ENCODE data around the gene GAL3ST1.
"Not testable (repeated sequence)": the region's sequence is repeated elsewhere in the genome, so short reads cannot be mapped to it uniquely, and the experiment has no call there.

GAL3ST1 gene

DNA sequence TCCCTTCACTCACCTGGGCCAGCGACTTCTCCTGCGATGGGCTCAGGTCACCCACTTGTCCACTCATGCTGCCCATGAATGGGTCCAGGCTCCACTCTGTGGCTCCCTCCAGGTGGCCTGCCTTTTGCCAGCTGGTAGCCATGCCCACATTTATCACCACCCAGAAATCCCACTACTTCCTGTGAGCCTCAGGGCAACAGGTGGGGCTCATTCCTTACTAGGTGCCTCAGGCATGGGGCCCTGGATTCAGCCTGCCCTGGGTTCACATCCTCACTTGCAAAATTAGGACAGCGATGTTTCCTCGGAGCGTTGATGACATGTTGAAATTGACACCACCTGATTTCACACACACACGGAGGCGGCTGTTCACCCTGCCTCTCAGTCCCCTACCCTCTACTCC, 27.8 kb downstream of the GAL3ST1 start, which contains the start of gene SEC14L6:
Gene SEC14L6, minus strand, starts transcription at position 126 of the 400 bp plus-strand sequence. Its CDS starts 59 bp downstream, at position 67.
- Histone ChIP-seq H3K36me3 (ENCODE audit: control insufficient read depth, low read length) (no peaks in the 10 kb centered on the region), H3K79me2 (ENCODE audit: control insufficient read depth, low read length) (no peaks in the 10 kb centered on the region), H3K4me2 (ENCODE audit: low read length) (no peak within 1 kb of the TSS), H3F3A (ENCODE audit: control insufficient read depth, insufficient read depth) (no peaks in the 10 kb centered on the region), H3K27ac (ENCODE audit: low read depth, low read length) (no peak within 1 kb of the TSS), H3K9me3 (ENCODE audit: control insufficient read depth, insufficient read depth, low read length) (no peaks in the 10 kb centered on the region), H4K20me1 (ENCODE audit: control insufficient read depth, insufficient read depth, low read depth, low read length) (no peaks in the 10 kb centered on the region), H3K4me3 (ENCODE audit: low read length) (no peak within 1 kb of the TSS), H3K4me1 (ENCODE audit: control insufficient read depth, low read length) (no peaks in the 10 kb centered on the region), H3K9me2 (replicated peaks; ENCODE audit: control insufficient read depth, low read length) (no peaks in the 10 kb centered on the region), H3K27me3 (ENCODE audit: control insufficient read depth, low read length) (peaks cover 3% of the 10 kb centered on the region; the same call in 1 of the 2 replicates)
- TF ChIP-seq, protein P1, sequence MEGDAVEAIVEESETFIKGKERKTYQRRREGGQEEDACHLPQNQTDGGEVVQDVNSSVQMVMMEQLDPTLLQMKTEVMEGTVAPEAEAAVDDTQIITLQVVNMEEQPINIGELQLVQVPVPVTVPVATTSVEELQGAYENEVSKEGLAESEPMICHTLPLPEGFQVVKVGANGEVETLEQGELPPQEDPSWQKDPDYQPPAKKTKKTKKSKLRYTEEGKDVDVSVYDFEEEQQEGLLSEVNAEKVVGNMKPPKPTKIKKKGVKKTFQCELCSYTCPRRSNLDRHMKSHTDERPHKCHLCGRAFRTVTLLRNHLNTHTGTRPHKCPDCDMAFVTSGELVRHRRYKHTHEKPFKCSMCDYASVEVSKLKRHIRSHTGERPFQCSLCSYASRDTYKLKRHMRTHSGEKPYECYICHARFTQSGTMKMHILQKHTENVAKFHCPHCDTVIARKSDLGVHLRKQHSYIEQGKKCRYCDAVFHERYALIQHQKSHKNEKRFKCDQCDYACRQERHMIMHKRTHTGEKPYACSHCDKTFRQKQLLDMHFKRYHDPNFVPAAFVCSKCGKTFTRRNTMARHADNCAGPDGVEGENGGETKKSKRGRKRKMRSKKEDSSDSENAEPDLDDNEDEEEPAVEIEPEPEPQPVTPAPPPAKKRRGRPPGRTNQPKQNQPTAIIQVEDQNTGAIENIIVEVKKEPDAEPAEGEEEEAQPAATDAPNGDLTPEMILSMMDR (IDR thresholded peaks at IDR 0.05; ENCODE audit: low read depth, low read length, poor library complexity, severe bottlenecking), result no peak
- no peak for TF ChIP-seq EZH2phosphoT487 (IDR thresholded peaks at IDR 0.05; ENCODE audit: borderline replicate concordance, low read length)

DNA sequence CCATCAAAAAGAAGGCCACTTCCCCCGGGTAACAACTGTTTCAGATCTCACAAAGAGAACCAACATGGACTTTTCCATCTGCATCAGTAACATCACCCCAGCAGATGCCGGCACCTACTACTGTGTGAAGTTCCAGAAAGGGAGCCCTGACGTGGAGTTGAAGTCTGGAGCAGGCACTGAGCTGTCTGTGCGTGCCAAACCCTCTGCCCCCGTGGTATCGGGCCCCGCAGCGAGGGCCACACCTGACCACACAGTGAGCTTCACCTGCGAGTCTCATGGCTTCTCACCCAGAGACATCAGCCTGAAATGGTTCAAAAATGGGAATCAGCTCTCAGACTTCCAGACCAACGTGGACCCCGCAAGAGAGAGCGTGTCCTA, 31.7 kb downstream of the GAL3ST1 start:
- Histone ChIP-seq H3K79me2 (ENCODE audit: control insufficient read depth, low read length) (no peaks in the 10 kb centered on the region), H3K4me3 (ENCODE audit: low read length) (no peak overlapping the region)

DNA sequence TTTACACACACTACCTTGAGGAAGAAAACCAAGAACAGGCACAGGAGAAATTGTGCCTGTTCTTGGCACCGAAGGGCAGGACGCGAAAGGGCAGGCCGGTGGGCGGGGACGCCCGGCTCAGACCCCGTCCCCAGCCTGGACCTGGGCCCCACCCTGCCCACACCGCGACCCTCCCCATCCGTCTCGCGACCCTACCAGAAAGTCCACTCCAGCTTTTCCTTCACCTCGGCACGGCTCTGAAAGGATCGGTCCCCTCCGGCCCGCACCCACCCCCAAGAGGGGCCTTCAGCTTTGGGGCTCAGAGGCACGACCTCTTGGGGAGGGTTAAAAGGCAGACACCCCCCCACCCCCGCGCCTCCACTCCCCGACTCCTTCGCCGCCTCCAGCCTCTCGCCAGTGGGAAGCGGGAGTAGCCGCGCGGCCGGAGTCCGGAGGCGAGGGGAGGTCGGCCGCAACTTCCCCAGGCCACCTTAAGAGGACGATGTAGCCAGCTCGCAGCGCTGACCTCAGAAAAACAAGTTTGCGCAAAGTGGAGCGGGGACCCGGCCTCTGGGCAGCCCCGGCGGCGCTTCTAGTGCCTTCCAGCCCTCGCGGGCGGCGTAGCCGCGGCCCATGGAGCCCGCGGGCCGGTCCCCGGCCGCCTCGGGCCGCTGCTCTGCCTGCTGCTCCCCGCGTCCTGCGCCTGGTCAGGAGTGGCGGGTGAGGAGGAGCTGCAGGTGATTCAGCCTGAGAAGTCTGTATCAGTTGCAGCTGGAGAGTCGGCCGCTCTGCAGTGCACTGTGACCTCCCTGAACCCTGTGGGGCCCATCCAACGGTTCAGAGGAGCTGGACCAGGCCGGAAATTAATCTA, 32.3 kb downstream of the GAL3ST1 start:
- H3K9me2 ChIP-seq (replicated peaks; ENCODE audit: control insufficient read depth, low read length), result no peaks in the 10 kb centered on the region
- no peaks in the 10 kb centered on the region for H3K79me2 ChIP-seq (ENCODE audit: control insufficient read depth, low read length)
- no peaks in the 10 kb centered on the region for H3K4me1 ChIP-seq (ENCODE audit: control insufficient read depth, low read length)
- H3K36me3 ChIP-seq (ENCODE audit: control insufficient read depth, low read length), result no peaks in the 10 kb centered on the region
- H3K9me3 ChIP-seq (ENCODE audit: control insufficient read depth, insufficient read depth, low read length), result no peaks in the 10 kb centered on the region
- TF ChIP-seq, protein P1 (IDR thresholded peaks at IDR 0.05; ENCODE audit: low read depth, low read length, poor library complexity, severe bottlenecking), result no peak
- TF ChIP-seq EZH2phosphoT487 (IDR thresholded peaks at IDR 0.05; ENCODE audit: borderline replicate concordance, low read length), result no peak
- H3K27me3 ChIP-seq (ENCODE audit: control insufficient read depth, low read length), result peaks cover 3% of the 10 kb centered on the region; the same call in 1 of the 2 replicates
- no peak overlapping the region for H3K27ac ChIP-seq (ENCODE audit: low read depth, low read length)
- no peak overlapping the region for H3K4me2 ChIP-seq (ENCODE audit: low read length)
- H3K4me3 ChIP-seq (ENCODE audit: low read length), result no peak overlapping the region
- H4K20me1 ChIP-seq (ENCODE audit: control insufficient read depth, insufficient read depth, low read depth, low read length), result no peaks in the 10 kb centered on the region
- H3F3A ChIP-seq (ENCODE audit: control insufficient read depth, insufficient read depth), result no peaks in the 10 kb centered on the region

More for the DNA sequence above, 31.7 kb downstream of the GAL3ST1 start:
- no peaks in the 10 kb centered on the region for H3K9me3 ChIP-seq (ENCODE audit: control insufficient read depth, insufficient read depth, low read length)
- no peaks in the 10 kb centered on the region for H4K20me1 ChIP-seq (ENCODE audit: control insufficient read depth, insufficient read depth, low read depth, low read length)
- H3K27me3 ChIP-seq (ENCODE audit: control insufficient read depth, low read length), result peaks cover 3% of the 10 kb centered on the region; the same call in 1 of the 2 replicates
- TF ChIP-seq, protein P1 (IDR thresholded peaks at IDR 0.05; ENCODE audit: low read depth, low read length, poor library complexity, severe bottlenecking), result no peak
- TF ChIP-seq EZH2phosphoT487 (IDR thresholded peaks at IDR 0.05; ENCODE audit: borderline replicate concordance, low read length), result no peak
- no peaks in the 10 kb centered on the region for H3F3A ChIP-seq (ENCODE audit: control insufficient read depth, insufficient read depth)
- no peaks in the 10 kb centered on the region for H3K4me1 ChIP-seq (ENCODE audit: control insufficient read depth, low read length)
- H3K4me2 ChIP-seq (ENCODE audit: low read length), result no peak overlapping the region
- no peaks in the 10 kb centered on the region for H3K36me3 ChIP-seq (ENCODE audit: control insufficient read depth, low read length)
- H3K9me2 ChIP-seq (replicated peaks; ENCODE audit: control insufficient read depth, low read length), result no peaks in the 10 kb centered on the region
- no peak overlapping the region for H3K27ac ChIP-seq (ENCODE audit: low read depth, low read length)

DNA sequence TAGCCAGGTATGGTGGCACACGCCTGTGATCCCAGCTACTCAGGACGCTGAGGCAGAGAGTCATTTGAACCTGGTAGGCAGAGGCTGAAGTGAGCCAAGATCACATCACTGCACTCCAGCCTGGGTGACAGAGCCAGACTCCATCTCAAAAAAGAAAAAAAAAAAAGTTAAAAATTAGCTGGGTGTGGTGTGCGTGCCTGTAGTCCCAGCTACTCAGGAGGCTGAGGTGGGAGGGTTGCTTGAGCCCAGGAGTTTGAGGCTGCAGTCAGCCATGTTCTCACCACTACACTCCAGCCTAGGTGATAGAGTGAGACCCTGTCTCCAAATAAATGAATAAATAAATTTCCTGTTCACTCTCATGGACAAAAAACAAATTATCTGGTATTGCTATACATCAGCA, 33.0 kb downstream of the GAL3ST1 start:
- H3K36me3 ChIP-seq (ENCODE audit: control insufficient read depth, low read length); H3K4me3 ChIP-seq (ENCODE audit: low read length); H3K4me2 ChIP-seq (ENCODE audit: low read length); H4K20me1 ChIP-seq (ENCODE audit: control insufficient read depth, insufficient read depth, low read depth, low read length); H3K79me2 ChIP-seq (ENCODE audit: control insufficient read depth, low read length); H3K9me3 ChIP-seq (ENCODE audit: control insufficient read depth, insufficient read depth, low read length); H3K4me1 ChIP-seq (ENCODE audit: control insufficient read depth, low read length); H3K27ac ChIP-seq (ENCODE audit: low read depth, low read length); H3F3A ChIP-seq (ENCODE audit: control insufficient read depth, insufficient read depth); H3K27me3 ChIP-seq (ENCODE audit: control insufficient read depth, low read length); H3K9me2 ChIP-seq (replicated peaks; ENCODE audit: control insufficient read depth, low read length): not testable (repeated sequence)
